GM21529 (cell line): ENCODE measurements around the gene CD300H.

ENCODE experiments used
- ATAC-seq: cut with Tn5 transposase; IDR thresholded peaks from one replicate; pipeline ENCODE4 v1.9.1; 2021; ENCODE audit not compliant: unreplicated experiment

Gene CD300H

DNA sequence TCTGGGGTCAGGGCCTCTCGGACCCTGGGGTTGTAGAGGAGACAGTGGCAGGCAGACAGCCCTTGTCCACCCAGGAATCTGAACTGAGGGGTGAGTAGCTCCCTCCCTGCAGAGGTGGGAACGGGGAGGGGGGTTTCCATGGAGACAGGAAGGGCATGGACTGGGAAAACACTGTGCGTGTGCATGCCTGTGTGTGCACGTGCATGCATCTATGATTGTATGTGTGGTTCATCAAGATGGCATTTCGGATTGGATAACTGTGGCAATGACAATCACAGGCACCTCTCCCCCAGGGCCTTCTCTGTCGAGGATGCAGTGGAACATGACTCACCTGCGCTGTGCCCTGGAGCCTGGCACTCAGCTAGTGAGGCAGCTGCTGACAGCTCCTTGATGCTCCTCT is 15.3 kb downstream of the CD300H start:
- no peak for ATAC-seq

DNA sequence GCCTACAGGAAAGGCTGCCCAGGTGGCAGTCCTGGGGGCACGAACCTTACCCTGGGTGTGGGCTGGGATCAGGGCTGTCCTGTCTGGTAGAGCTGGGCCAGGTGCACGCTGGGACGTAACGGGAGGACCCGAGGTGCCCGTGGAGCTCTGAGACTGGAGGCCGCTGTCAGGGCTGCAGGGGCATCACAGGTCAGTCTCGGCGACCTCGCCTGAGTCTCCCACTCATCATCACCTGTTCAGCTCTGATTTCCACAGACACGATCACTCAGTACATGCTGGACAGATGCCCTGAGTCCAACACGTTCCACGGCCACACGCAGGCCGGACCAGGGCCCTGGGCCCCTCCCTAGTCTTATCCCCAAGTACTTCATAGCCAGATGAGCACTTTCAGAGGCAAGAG is 16.7 kb downstream of the CD300H start:
- ATAC-seq = no peak

DNA sequence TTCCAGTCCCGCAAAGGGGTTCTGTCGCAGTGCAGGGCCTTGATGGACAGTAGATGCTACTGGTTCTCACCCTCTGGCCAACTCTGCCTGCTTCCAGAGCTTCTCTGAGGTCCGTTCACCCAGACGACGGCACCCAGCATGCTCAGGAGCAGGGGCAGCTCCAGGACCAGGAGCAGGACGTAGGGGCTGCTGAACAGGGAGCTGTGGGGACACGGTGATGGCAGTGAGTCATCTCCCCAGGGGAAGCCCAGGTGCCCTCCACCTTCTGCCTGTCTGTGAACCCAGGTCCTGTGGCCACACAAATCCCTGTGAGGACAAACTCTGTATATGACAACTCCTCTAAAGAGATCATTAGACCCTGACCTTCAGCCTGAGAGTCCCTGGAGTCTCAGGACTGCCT is 18.0 kb downstream of the CD300H start:
- ATAC-seq = no peak

- no peak for ATAC-seq
Measured at GRCh38 chr17:74547736-74548135, 19.6 kb downstream of the CD300H start.

GRCh38 chr17:74547264-74547663 is 20.0 kb downstream of the CD300H start:
- ATAC-seq = no peak

DNA sequence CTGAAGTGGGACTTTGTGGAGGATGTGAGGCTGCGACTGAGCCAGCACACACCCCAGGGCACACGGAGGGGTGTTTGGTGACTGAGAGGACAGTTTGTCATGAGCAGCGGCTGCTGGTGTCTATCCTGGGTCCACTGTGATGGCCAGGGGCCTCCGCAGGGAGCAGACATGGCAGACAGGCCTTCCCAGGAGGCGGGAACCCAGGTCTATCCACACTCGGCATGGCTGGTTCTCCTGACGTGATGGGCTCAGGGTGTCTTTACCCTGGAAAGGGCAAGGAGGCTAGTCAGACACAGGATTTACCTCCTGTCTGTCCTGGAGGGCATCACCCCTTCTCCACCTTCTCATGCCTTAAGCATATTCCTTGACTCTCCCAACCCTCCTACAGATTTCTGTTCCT is 20.7 kb downstream of the CD300H start:
- ATAC-seq = no peak

DNA sequence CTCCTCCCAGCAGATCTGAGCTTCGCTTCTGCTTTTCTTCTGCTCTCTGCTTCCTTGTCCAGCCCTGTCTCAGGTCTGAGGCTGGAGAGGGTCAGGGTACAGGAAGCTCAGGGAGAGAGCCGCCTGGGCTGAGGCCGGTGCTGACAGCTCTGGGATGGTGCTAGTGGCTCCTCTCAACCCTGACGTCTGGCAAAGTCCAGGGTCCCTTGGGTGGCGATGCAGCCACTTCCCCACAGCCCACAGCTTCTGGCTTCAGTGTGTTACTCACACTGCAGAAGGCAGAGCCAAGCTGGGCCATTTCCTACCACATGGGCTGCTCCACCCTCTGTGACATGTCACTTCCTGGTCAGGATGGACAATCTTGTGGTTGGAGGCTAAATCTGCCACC is 21.5 kb downstream of the CD300H start, which contains the start of gene CD300C:
CD300C (minus strand) TSS at position 273 of the 388 bp plus-strand sequence. CDS start 333 bp downstream, outside the sequence.
- no peak for ATAC-seq

DNA sequence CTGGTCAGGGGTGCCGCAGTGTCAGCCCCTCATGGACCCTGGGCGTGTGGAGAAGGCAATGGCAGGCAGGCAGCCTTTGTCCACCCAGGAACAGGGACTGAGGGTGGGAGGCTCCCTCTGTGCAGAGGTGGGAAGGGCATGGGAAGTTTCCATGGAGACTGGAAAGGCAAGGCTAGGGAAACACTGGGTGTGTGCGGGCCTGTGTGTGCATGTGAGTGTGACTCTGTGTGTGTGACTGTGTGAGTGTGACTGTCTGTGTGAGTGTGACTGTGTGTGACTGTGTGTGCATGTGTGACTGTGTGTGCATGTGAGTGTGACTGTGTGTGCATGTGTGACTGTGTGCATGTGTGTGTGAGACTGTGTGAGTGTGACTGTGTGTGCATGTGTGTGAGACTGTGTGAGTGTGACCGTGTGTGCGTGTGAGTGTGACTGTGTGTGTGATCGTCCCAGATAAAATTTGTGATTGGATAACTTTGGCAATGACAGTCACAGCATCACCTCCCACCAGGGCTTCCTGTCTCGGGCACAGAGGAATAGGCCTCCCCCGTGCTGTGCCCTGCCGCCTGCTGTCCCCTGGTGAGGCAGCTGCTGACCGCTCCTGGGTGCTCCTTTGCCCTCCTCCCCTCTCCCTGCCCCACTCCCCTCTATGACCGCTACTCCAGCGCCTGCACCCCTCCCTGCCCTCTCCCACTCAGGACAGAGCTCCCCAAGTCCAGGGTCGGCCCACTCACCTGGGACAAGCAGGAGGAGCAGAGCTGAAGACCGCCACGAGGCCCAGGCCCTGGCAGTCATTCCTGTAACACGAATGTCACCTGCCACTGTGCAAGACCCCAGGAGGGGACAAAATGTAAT is 22.1 kb downstream of the CD300H start:
- no peak for ATAC-seq

- ATAC-seq = no peak
Measured at GRCh38 chr17:74543891-74544760, 23.2 kb downstream of the CD300H start.

- no peak for ATAC-seq
Measured at GRCh38 chr17:74543406-74543805, 23.9 kb downstream of the CD300H start.

DNA sequence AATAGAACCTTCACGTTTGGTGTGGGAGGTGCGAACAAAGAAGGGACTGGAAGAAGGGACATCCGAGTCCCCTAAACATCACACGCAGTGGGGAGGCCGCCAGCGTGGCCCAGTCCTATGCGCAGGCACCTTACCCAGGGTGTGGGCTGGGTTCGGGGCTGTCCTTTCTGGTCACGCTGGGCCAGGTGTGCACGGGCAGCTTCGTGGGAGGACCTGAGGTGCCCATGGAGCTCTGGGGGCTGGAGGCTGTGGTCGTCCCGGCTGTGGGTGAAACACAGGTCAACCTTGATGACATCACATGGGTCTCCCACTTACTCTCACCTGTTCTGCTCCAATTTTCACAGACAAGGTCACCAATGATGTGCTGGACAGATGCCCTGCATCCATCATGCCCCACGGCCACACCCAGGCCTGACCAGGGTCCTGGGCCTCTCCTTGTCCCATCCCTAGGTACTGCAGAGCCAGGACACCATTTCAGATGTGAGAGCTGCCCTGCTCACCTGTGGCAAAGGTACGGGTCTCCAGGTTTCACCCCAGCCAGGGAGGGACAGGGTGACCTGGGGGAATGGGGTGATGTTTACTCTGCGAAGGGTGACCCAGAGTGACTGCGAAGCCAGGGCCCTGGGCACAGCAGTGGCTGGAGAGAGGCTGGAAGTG is 24.5 kb downstream of the CD300H start:
- no peak for ATAC-seq

- no peak for ATAC-seq
Measured at GRCh38 chr17:74542166-74542565, 25.1 kb downstream of the CD300H start.

GRCh38 chr17:74541176-74542111 is 25.9 kb downstream of the CD300H start:
- no peak for ATAC-seq

GRCh38 chr17:74539281-74539820 is 28.0 kb downstream of the CD300H start:
- no peak for ATAC-seq

DNA sequence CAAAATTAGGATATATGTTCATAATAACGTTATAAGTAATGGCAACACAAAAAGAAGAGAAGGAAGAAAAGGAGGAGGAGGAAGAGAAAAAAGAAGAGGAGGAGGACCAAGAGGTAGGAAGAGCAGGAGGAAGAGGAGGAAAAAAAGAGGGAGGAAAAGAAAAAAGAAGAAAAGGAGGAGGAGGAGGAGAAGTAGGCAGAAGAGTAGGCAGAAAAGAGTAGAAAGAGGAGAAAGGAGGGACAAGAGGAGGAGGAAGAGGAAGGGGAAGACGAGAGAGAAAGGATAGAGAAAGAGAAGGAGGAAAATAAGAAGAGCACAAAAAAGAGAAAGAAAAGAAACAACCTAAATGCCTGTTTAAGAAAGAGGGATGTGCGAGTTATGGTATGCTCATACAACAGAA is 30.4 kb downstream of the CD300H start:
- no peak for ATAC-seq

DNA sequence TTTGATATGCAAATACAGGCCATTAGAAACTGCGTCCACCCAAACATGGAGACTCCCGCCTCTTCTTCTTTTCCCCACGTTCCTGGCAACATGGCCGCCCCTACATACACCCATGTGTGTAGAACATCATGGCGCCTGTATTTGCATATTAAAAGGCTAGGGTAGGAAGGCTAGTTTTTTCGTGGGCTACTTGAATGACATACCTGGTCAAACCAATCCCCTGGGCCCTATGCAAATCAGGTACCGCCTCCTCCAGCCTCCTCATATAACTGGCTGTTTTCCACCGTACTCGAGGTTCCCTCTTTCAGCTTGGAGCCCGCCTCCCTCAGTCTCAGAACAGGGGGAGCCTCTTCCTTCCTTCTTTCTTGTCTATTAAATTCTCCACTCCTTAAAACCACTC is 35.2 kb downstream of the CD300H start:
- ATAC-seq = no peak

- ATAC-seq = no peak
Measured at GRCh38 chr17:74531231-74531761, 36.0 kb downstream of the CD300H start, which contains the start of gene CD300LB. TSS of gene CD300LB (minus strand) at chr17:74531475. CDS start at chr17:74531350, 125 bp downstream.

DNA sequence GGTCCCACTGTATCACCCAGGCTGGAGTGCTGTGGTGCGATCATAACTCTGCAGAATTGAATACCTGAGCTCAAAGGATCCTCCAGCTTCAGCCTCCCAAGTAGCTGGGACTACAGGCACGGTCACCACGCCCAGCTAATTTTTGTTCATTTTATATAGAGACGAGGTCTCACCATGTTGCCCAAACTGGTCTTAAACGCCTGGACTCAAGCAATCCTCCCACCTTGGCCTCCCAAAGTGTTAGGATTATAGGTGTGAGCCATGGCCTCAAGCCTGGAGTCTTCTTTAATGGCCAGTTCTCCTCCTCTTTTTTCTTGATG is 36.5 kb downstream of the CD300H start:
- no peak for ATAC-seq

GRCh38 chr17:74529243-74529642 is 38.1 kb downstream of the CD300H start:
- no peak for ATAC-seq
